Measurements from ENCODE around the gene NPIPA8.
"Not testable (repeated sequence)": the region's sequence is repeated elsewhere in the genome, so short reads cannot be mapped to it uniquely, and the experiment has no call there.

Gene NPIPA8

DNA sequence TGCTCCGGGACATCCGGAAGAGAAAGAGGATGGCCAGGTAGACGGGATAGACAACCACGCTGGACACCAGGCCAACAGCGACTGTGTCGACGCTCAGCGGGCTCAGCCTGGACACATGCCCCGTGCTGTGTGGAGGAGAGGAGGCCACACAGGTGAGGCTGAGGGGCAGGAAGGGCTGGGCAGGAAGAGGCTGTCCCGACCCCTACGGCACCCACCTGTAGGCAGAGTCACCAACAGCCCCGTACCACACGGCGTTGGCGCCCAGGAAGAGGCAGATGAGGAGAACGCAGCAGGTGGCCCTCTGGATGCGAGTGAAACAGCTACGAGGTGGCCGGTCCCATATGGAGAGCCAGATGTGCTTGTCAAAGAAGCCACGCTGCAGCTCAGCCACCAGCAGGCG, at the start of gene NPIPA8:
TSS of gene NPIPA8 (minus strand) at position 101 of the 400 bp plus-strand sequence. CDS start 4,074 bp downstream, outside the sequence.
- H3K27ac ChIP-seq; H3K36me3 ChIP-seq (ENCODE audit: control insufficient read depth, insufficient read depth, low read length); H3K79me2 ChIP-seq; H3K9ac ChIP-seq; H3K4me2 ChIP-seq (ENCODE audit: low read length); H3K4me1 ChIP-seq; H3K27me3 ChIP-seq (ENCODE audit: control insufficient read depth, insufficient read depth, low read length); H2AFZ ChIP-seq; H3K9me3 ChIP-seq (ENCODE audit: control insufficient read depth, low read length); H3K4me3 ChIP-seq (ENCODE audit: low read depth, low read length): not testable (repeated sequence)

DNA sequence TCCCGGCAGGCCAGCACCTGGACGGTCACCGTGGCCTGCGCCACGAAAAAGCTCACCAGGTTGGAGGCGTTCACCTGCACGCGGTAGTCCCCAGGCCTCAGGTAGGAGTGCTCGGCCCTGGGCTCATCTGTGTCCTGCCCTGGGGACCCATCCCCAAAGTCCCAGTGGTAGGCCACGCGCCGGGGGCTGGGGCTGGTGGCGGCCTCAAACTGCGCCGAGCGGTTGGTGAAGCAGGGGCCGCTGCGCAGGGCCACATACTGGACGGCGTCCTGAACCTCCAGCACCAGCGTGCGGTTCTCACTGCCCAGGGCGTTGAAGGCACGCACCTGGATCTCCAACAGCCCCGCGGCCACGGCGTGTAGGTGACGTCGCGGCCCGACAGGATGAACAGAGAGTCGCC, 48.7 kb upstream of the NPIPA8 start:
- not testable (repeated sequence) for H3K79me2 ChIP-seq

DNA sequence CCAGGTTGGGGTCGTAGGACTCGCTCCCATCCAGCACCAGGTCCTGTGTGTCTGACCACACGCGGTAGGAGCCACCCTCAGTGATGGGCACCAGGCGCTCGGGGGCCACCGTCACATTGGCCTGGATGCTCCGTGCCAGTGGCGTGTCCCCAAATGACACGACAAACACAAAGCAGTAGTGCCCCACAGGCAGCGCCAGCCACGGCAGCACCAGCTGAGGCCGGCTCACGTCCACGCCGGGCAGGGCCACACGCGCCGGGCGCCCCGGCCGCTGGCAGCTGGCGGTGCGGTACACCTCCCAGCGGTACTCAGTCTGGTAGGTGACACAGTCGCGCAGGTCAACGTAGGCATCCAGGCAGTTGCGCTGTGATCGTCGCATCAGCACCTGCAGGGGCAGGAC, 48.3 kb upstream of the NPIPA8 start:
- H3K9ac ChIP-seq; H3K4me2 ChIP-seq (ENCODE audit: low read length); H2AFZ ChIP-seq; H3K27me3 ChIP-seq (ENCODE audit: control insufficient read depth, insufficient read depth, low read length); H3K4me1 ChIP-seq; H3K4me3 ChIP-seq (ENCODE audit: low read depth, low read length); H3K36me3 ChIP-seq (ENCODE audit: control insufficient read depth, insufficient read depth, low read length); H3K9me3 ChIP-seq (ENCODE audit: control insufficient read depth, low read length); H3K27ac ChIP-seq; H3K79me2 ChIP-seq: not testable (repeated sequence)

More for the DNA sequence above, 48.7 kb upstream of the NPIPA8 start:
- H2AFZ ChIP-seq; H3K4me3 ChIP-seq (ENCODE audit: low read depth, low read length); H3K4me1 ChIP-seq; H3K9me3 ChIP-seq (ENCODE audit: control insufficient read depth, low read length); H3K27ac ChIP-seq; H3K9ac ChIP-seq; H3K36me3 ChIP-seq (ENCODE audit: control insufficient read depth, insufficient read depth, low read length); H3K4me2 ChIP-seq (ENCODE audit: low read length); H3K27me3 ChIP-seq (ENCODE audit: control insufficient read depth, insufficient read depth, low read length): not testable (repeated sequence)

- H3K79me2 ChIP-seq; H3K4me1 ChIP-seq; H3K9me3 ChIP-seq (ENCODE audit: control insufficient read depth, low read length); H3K4me3 ChIP-seq (ENCODE audit: low read depth, low read length); H3K4me2 ChIP-seq (ENCODE audit: low read length); H3K9ac ChIP-seq; H2AFZ ChIP-seq; H3K27ac ChIP-seq; H3K27me3 ChIP-seq (ENCODE audit: control insufficient read depth, insufficient read depth, low read length); H3K36me3 ChIP-seq (ENCODE audit: control insufficient read depth, insufficient read depth, low read length): not testable (repeated sequence)
These were observed 47.6 kb upstream of the NPIPA8 start for GRCh38 chr16:18384098-18384636.

- H3K27ac ChIP-seq; H3K4me1 ChIP-seq; H3K27me3 ChIP-seq (ENCODE audit: control insufficient read depth, insufficient read depth, low read length); H3K9ac ChIP-seq; H2AFZ ChIP-seq; H3K9me3 ChIP-seq (ENCODE audit: control insufficient read depth, low read length); H3K79me2 ChIP-seq; H3K4me2 ChIP-seq (ENCODE audit: low read length); H3K36me3 ChIP-seq (ENCODE audit: control insufficient read depth, insufficient read depth, low read length); H3K4me3 ChIP-seq (ENCODE audit: low read depth, low read length): not testable (repeated sequence)
These were observed 46.2 kb upstream of the NPIPA8 start for GRCh38 chr16:18382696-18383095.

DNA sequence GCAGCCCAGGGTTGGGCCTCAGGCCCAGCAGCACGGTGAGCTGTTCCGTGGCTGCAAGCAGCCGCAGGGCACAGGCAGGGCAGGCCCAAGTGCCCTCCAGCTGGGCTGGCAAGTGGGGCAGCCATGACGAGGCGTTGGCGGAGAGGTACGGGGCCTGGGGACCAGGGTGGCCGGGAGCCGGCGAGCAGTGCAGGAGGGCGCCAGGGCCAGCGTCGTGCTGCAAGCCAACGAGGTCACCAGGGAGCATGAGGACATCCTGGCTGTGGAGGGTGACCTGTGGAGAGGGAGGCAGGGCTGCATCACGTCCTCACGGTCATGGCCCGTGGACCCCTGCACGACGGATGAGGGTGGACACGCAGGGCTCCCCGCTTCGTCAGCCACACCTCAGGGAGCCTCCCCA, 11.2 kb upstream of the NPIPA8 start:
- H3K9me3 ChIP-seq (ENCODE audit: control insufficient read depth, low read length); H3K4me1 ChIP-seq; H3K4me3 ChIP-seq (ENCODE audit: low read depth, low read length); H2AFZ ChIP-seq; H3K79me2 ChIP-seq; H3K27me3 ChIP-seq (ENCODE audit: control insufficient read depth, insufficient read depth, low read length); H3K9ac ChIP-seq; H3K4me2 ChIP-seq (ENCODE audit: low read length); H3K27ac ChIP-seq; H3K36me3 ChIP-seq (ENCODE audit: control insufficient read depth, insufficient read depth, low read length): not testable (repeated sequence)

GRCh38 chr16:18346993-18347392, 10.5 kb upstream of the NPIPA8 start:
- not testable (repeated sequence) for H3K79me2 ChIP-seq; H3K9ac ChIP-seq; H3K9me3 ChIP-seq (ENCODE audit: control insufficient read depth, low read length); H3K4me1 ChIP-seq; H3K27ac ChIP-seq; H3K36me3 ChIP-seq (ENCODE audit: control insufficient read depth, insufficient read depth, low read length); H2AFZ ChIP-seq; H3K27me3 ChIP-seq (ENCODE audit: control insufficient read depth, insufficient read depth, low read length); H3K4me2 ChIP-seq (ENCODE audit: low read length); H3K4me3 ChIP-seq (ENCODE audit: low read depth, low read length)

GRCh38 chr16:18344634-18345033, 8.1 kb upstream of the NPIPA8 start:
- not testable (repeated sequence) for H3K27ac ChIP-seq; H3K4me2 ChIP-seq (ENCODE audit: low read length); H3K9me3 ChIP-seq (ENCODE audit: control insufficient read depth, low read length); H3K9ac ChIP-seq; H3K36me3 ChIP-seq (ENCODE audit: control insufficient read depth, insufficient read depth, low read length); H2AFZ ChIP-seq; H3K4me1 ChIP-seq; H3K79me2 ChIP-seq; H3K27me3 ChIP-seq (ENCODE audit: control insufficient read depth, insufficient read depth, low read length); H3K4me3 ChIP-seq (ENCODE audit: low read depth, low read length)

DNA sequence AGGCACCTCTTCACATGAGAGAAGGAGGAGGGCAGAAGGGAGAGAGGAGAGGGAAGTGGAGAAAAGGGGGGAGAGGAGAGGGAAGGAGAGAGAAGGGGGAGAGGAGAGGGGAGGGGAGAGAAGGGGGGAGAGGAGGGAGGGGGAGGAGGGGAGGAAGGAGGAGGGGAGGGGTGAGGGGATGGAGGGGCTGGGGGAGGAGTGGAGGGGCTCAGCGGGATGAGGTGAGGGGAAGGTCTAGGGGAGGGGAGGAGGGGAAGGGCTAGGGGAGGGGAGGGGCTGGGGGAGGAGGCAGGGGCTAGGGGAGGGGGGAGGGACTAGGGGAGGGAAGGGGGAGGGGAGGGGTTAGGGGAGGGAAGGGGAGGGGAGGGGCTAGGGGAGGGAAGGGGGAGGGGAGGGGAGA, 5.5 kb upstream of the NPIPA8 start:
- H3K9ac ChIP-seq; H3K4me2 ChIP-seq (ENCODE audit: low read length); H3K4me3 ChIP-seq (ENCODE audit: low read depth, low read length); H3K27me3 ChIP-seq (ENCODE audit: control insufficient read depth, insufficient read depth, low read length); H3K9me3 ChIP-seq (ENCODE audit: control insufficient read depth, low read length); H2AFZ ChIP-seq; H3K27ac ChIP-seq; H3K4me1 ChIP-seq; H3K36me3 ChIP-seq (ENCODE audit: control insufficient read depth, insufficient read depth, low read length); H3K79me2 ChIP-seq: not testable (repeated sequence)

- not testable (repeated sequence) for H3K79me2 ChIP-seq; H3K27ac ChIP-seq; H3K9me3 ChIP-seq (ENCODE audit: control insufficient read depth, low read length); H2AFZ ChIP-seq; H3K27me3 ChIP-seq (ENCODE audit: control insufficient read depth, insufficient read depth, low read length); H3K4me1 ChIP-seq; H3K9ac ChIP-seq; H3K36me3 ChIP-seq (ENCODE audit: control insufficient read depth, insufficient read depth, low read length); H3K4me2 ChIP-seq (ENCODE audit: low read length); H3K4me3 ChIP-seq (ENCODE audit: low read depth, low read length)
These were observed 5.0 kb upstream of the NPIPA8 start for GRCh38 chr16:18341417-18341960.

GRCh38 chr16:18339210-18339609, 2.7 kb upstream of the NPIPA8 start:
- H3K27ac ChIP-seq; H3K79me2 ChIP-seq; H3K9ac ChIP-seq; H3K4me2 ChIP-seq (ENCODE audit: low read length); H3K36me3 ChIP-seq (ENCODE audit: control insufficient read depth, insufficient read depth, low read length); H3K4me1 ChIP-seq; H3K4me3 ChIP-seq (ENCODE audit: low read depth, low read length); H2AFZ ChIP-seq; H3K27me3 ChIP-seq (ENCODE audit: control insufficient read depth, insufficient read depth, low read length); H3K9me3 ChIP-seq (ENCODE audit: control insufficient read depth, low read length): not testable (repeated sequence)

Data from parathyroid adenoma (tissue), 2 donors.